ENCODE measurements around the gene DAW1.

DNA sequence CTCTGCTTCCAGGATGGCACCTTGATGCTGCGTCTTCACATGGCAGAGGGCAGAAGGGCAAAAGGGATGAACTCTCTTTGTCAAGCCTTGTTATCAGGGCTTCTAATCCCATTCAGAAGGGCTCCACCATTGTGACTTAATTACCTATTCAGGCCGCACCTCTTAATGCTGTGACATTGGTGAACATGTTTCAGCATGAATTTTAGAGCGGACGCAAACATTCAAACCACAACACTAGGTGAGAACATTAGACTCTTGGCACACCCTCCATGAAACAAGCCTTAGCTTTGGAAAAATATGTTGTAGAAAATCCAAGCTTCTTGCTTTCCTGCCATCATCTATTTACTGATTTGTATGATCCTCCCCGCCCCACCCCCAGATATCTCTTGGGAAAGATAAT lies 17.9 kb downstream of the DAW1 start:
- TF ChIP-seq, protein P1, sequence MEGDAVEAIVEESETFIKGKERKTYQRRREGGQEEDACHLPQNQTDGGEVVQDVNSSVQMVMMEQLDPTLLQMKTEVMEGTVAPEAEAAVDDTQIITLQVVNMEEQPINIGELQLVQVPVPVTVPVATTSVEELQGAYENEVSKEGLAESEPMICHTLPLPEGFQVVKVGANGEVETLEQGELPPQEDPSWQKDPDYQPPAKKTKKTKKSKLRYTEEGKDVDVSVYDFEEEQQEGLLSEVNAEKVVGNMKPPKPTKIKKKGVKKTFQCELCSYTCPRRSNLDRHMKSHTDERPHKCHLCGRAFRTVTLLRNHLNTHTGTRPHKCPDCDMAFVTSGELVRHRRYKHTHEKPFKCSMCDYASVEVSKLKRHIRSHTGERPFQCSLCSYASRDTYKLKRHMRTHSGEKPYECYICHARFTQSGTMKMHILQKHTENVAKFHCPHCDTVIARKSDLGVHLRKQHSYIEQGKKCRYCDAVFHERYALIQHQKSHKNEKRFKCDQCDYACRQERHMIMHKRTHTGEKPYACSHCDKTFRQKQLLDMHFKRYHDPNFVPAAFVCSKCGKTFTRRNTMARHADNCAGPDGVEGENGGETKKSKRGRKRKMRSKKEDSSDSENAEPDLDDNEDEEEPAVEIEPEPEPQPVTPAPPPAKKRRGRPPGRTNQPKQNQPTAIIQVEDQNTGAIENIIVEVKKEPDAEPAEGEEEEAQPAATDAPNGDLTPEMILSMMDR (CRISPR knock-in tag; IDR thresholded peaks at IDR 0.05): no peak
- TF ChIP-seq IRF2 (CRISPR knock-in tag; IDR thresholded peaks at IDR 0.05) (no peak), HOXD1 (CRISPR knock-in tag; IDR thresholded peaks at IDR 0.05) (no peak), ZSCAN30 (CRISPR knock-in tag; IDR thresholded peaks at IDR 0.05) (no peak), POLR2A (IDR thresholded peaks at IDR 0.05; ENCODE audit: insufficient read depth in 1 of 2, low read depth in 2 of 2, low read length in 2 of 2) (no peak), ZNF713 (CRISPR knock-in tag; IDR thresholded peaks at IDR 0.05) (no peak), TCF7L2 (IDR thresholded peaks at IDR 0.05; ENCODE audit: low read depth, low read length) (no peak)

Measured in HepG2 (cell line).